ENCODE data around the gene OR2W1.

The OR2W1 gene

GRCh38 chr6:29045075-29045474 is at the start of gene OR2W1:
OR2W1 (minus strand) TSS chr6:29045175; CDS start chr6:29045175, 0 bp downstream.
- in situ Hi-C loops (cut with HindIII; ENCODE audit: low sequenced_read_pairs), result no loop called here

- in situ Hi-C loops (cut with HindIII; ENCODE audit: low sequenced_read_pairs), result no loop called here
These were observed 48.0 kb upstream of the OR2W1 start for GRCh38 chr6:29092957-29093356.

- in situ Hi-C loops (cut with HindIII; ENCODE audit: low sequenced_read_pairs), result no loop called here
These were observed 42.2 kb upstream of the OR2W1 start, which contains the start of gene OR2B3 for GRCh38 chr6:29087213-29087612. OR2B3 (minus strand) TSS chr6:29087313; CDS start chr6:29087248, 65 bp downstream.

- in situ Hi-C loops (cut with HindIII; ENCODE audit: low sequenced_read_pairs), result no loop called here
These were observed 37.5 kb upstream of the OR2W1 start for GRCh38 chr6:29082457-29082856.

- in situ Hi-C loops (cut with HindIII; ENCODE audit: low sequenced_read_pairs), result no loop called here
These were observed 36.3 kb upstream of the OR2W1 start for GRCh38 chr6:29081312-29081711.

GRCh38 chr6:29079203-29079602 is 34.2 kb upstream of the OR2W1 start:
- in situ Hi-C loops (cut with HindIII; ENCODE audit: low sequenced_read_pairs), result no loop called here

- in situ Hi-C loops (cut with HindIII; ENCODE audit: low sequenced_read_pairs), result no loop called here
These were observed 27.1 kb upstream of the OR2W1 start for GRCh38 chr6:29071831-29072723.

- in situ Hi-C loops (cut with HindIII; ENCODE audit: low sequenced_read_pairs), result no loop called here
These were observed 6.7 kb upstream of the OR2W1 start for GRCh38 chr6:29051680-29052079.

GRCh38 chr6:29035951-29036350 is 9.0 kb downstream of the OR2W1 start:
- in situ Hi-C loops (cut with HindIII; ENCODE audit: low sequenced_read_pairs), result no loop called here

- in situ Hi-C loops (cut with HindIII; ENCODE audit: low sequenced_read_pairs), result loop anchor here (10.0 kb wide), 1 partner anchor 74 kb away; no protein-coding TSS in a partner anchor
These were observed 16.2 kb downstream of the OR2W1 start for GRCh38 chr6:29028821-29029220.

- in situ Hi-C loops (cut with HindIII; ENCODE audit: low sequenced_read_pairs), result loop anchor here (10.0 kb wide), 1 partner anchor 71 kb away; no protein-coding TSS in a partner anchor
These were observed 18.9 kb downstream of the OR2W1 start for GRCh38 chr6:29025927-29026585.

- in situ Hi-C loops (cut with HindIII; ENCODE audit: low sequenced_read_pairs), result loop anchor here (10.0 kb wide), 1 partner anchor 67 kb away; no protein-coding TSS in a partner anchor
These were observed 23.5 kb downstream of the OR2W1 start for GRCh38 chr6:29021434-29021833.

GRCh38 chr6:29019629-29020028 is 25.3 kb downstream of the OR2W1 start:
- in situ Hi-C loops (cut with HindIII; ENCODE audit: low sequenced_read_pairs), result loop anchor here (10.0 kb wide), 1 partner anchor 65 kb away; no protein-coding TSS in a partner anchor

GRCh38 chr6:29017428-29017802 is 27.6 kb downstream of the OR2W1 start:
- in situ Hi-C loops (cut with HindIII; ENCODE audit: low sequenced_read_pairs), result no loop called here

- in situ Hi-C loops (cut with HindIII; ENCODE audit: low sequenced_read_pairs), result no loop called here
These were observed 28.2 kb downstream of the OR2W1 start for GRCh38 chr6:29016559-29017427.

- in situ Hi-C loops (cut with HindIII; ENCODE audit: low sequenced_read_pairs), result no loop called here
These were observed 30.0 kb downstream of the OR2W1 start for GRCh38 chr6:29014729-29015608.

GRCh38 chr6:29011276-29011734 is 33.7 kb downstream of the OR2W1 start:
- in situ Hi-C loops (cut with HindIII; ENCODE audit: low sequenced_read_pairs), result no loop called here

- in situ Hi-C loops (cut with HindIII; ENCODE audit: low sequenced_read_pairs), result loop anchor here (10.0 kb wide), 2 partner anchors 245 to 315 kb away; no protein-coding TSS in a partner anchor
These were observed 35.6 kb downstream of the OR2W1 start for GRCh38 chr6:29009358-29009757.

- in situ Hi-C loops (cut with HindIII; ENCODE audit: low sequenced_read_pairs), result loop anchor here (10.0 kb wide), 2 partner anchors 243 to 313 kb away; no protein-coding TSS in a partner anchor
These were observed 36.9 kb downstream of the OR2W1 start for GRCh38 chr6:29008089-29008488.
